Cardiac septum (tissue), 1 donor: Measurements from ENCODE around the gene WFDC1. TPM values are rescaled to one million over a fixed set of nuclear protein-coding genes. Genes with fewer than 3 reads are reported as not detected.
A peak's percentile ranks its signal among the peaks of the same experiment; 100 is the strongest.
"Not testable (repeated sequence)": the region's sequence is repeated elsewhere in the genome, so short reads cannot be mapped to it uniquely, and the experiment has no call there.

Experiments used
- DNase-seq: peaks from one replicate; pipeline ENCODE4 v3.0.0-alpha.2; 2020; ENCODE audit warnings: low spot score
- intact Hi-C: fragments of 100-400 bp; cut with DNase I; formaldehyde crosslinking; loops from one replicate; pipeline ENCODE4 v1.14.0; 2022
- total RNA-seq: library from RNA; stranded (reverse); fragmentation: NEBNext Ultra II Directional; extraction: Animal tissue kit (Norgen Biotek cat#: 25700); gene quantifications from one replicate; pipeline ENCODE4 v1.2.1, GENCODE V29; 2021
- donor health status: DM: no; HTN: no; CAD: no.

The WFDC1 gene
- total RNA-seq, 1 donor from 2014 or later: 1.0 TPM

GRCh38 chr16:84343800-84344199, 49.1 kb downstream of the WFDC1 start:
- intact Hi-C loops, DNase-seq: not testable (repeated sequence)

- intact Hi-C loops: no loop called here
- DNase-seq: no peak
Measured at GRCh38 chr16:84344781-84345180, 50.1 kb downstream of the WFDC1 start.

- intact Hi-C loops: no loop called here
- DNase-seq: no peak
Measured at GRCh38 chr16:84347161-84347560, 52.5 kb downstream of the WFDC1 start.

GRCh38 chr16:84348386-84348888, 53.8 kb downstream of the WFDC1 start:
- DNase-seq: no peak
- intact Hi-C loops: no loop called here

- intact Hi-C loops: no loop called here
- DNase-seq: no peak
Measured at GRCh38 chr16:84349862-84350684, 55.4 kb downstream of the WFDC1 start.

- no peak for DNase-seq
- intact Hi-C loops: no loop called here
Measured at GRCh38 chr16:84350685-84351400, 56.2 kb downstream of the WFDC1 start.

- no peak for DNase-seq
- intact Hi-C loops: no loop called here
Measured at GRCh38 chr16:84351630-84352029, 57.0 kb downstream of the WFDC1 start.

- DNase-seq: no peak
- intact Hi-C loops: no loop called here
Measured at GRCh38 chr16:84354306-84354705, 59.6 kb downstream of the WFDC1 start.

GRCh38 chr16:84355149-84355548, 60.5 kb downstream of the WFDC1 start:
- intact Hi-C loops: no loop called here
- DNase-seq: no peak

- intact Hi-C loops: no loop called here
- DNase-seq: no peak
Measured at GRCh38 chr16:84356176-84356575, 61.5 kb downstream of the WFDC1 start.

GRCh38 chr16:84356591-84357116, 62.0 kb downstream of the WFDC1 start:
- intact Hi-C loops: no loop called here
- no peak for DNase-seq

GRCh38 chr16:84357191-84357651, 62.5 kb downstream of the WFDC1 start:
- no peak for DNase-seq
- intact Hi-C loops: no loop called here

GRCh38 chr16:84358601-84359295, 64.1 kb downstream of the WFDC1 start:
- no peak for DNase-seq
- intact Hi-C loops: no loop called here

GRCh38 chr16:84359326-84359725, 64.6 kb downstream of the WFDC1 start:
- DNase-seq: no peak
- intact Hi-C loops: no loop called here

GRCh38 chr16:84360170-84360569, 65.5 kb downstream of the WFDC1 start:
- no peak for DNase-seq
- intact Hi-C loops: no loop called here

GRCh38 chr16:84360748-84361147, 66.1 kb downstream of the WFDC1 start:
- intact Hi-C loops: no loop called here

GRCh38 chr16:84361546-84361945, 66.9 kb downstream of the WFDC1 start:
- no peak for DNase-seq
- intact Hi-C loops: no loop called here

More at GRCh38 chr16:84360748-84361147, 66.1 kb downstream of the WFDC1 start:
- no peak for DNase-seq

- DNase-seq: no peak
- intact Hi-C loops: no loop called here
Measured at GRCh38 chr16:84362471-84362941, 67.8 kb downstream of the WFDC1 start.

- intact Hi-C loops: no loop called here
Measured at GRCh38 chr16:84366208-84366607, 71.5 kb downstream of the WFDC1 start.

GRCh38 chr16:84367297-84367680, 72.6 kb downstream of the WFDC1 start:
- intact Hi-C loops: no loop called here
- DNase-seq: peak; percentile 84

More at GRCh38 chr16:84366208-84366607, 71.5 kb downstream of the WFDC1 start:
- DNase-seq: no peak
